ENCODE measurements around the gene SUPV3L1. TPM values are rescaled to one million over a fixed set of nuclear protein-coding genes. Genes with fewer than 3 reads are reported as not detected.

The SUPV3L1 gene
- total and polyA plus RNA-seq, 4 donors = 14.1 to 21.7 (median 17.5) TPM

DNA sequence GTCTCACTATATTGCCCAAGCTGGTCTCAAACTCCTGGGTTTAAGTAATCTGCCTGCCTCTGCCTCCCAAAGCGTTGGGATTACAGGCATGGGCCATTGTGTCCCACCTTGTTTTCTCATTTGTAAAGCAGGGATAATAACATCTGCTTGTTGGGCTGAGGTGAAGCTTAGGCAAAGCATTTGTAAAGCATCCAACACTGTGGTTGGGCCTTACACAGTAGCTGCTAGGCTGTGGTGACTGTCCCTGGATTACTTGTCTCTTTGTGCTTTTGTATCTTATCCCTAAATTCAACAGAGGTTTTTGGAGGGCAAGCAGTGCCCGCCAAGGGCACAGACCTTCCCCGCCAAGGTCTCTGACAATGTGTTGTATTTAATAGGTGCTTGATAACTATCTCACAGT lies 54.4 kb downstream of the SUPV3L1 start (continued):
- TF ChIP-seq ZBTB33 (IDR thresholded peaks at IDR 0.05) (no peak), FOXA2 (IDR thresholded peaks at IDR 0.05) (no peak), RAD21 (IDR thresholded peaks at IDR 0.05) (no peak), GABPA (IDR thresholded peaks at IDR 0.05 in 1 of 2, conservative IDR thresholded peaks at IDR 0.05 in 1 of 2) (no peak)
- TF ChIP-seq, protein P1, sequence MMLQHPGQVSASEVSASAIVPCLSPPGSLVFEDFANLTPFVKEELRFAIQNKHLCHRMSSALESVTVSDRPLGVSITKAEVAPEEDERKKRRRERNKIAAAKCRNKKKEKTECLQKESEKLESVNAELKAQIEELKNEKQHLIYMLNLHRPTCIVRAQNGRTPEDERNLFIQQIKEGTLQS (IDR thresholded peaks at IDR 0.05) = no peak

- Histone ChIP-seq H3K4me1 (ENCODE audit: control insufficient read depth in 4 of 4, insufficient read depth in 4 of 4, low read length in 3 of 4) (peaks cover 0 to 6% (median 0%) of the 10 kb centered on the region in 4 donors), H3K27me3 (ENCODE audit: control insufficient read depth in 4 of 4, insufficient read depth in 4 of 4, low read length in 3 of 4) (no peaks in the 10 kb centered on the region), H3K9me3 (ENCODE audit: control insufficient read depth in 4 of 4, low read length in 3 of 4) (no peaks in the 10 kb centered on the region), H3K9ac (ENCODE audit: low read depth in 1 of 2, low read length in 2 of 2) (no peak overlapping the region), H3K27ac (ENCODE audit: low read depth in 1 of 2, low read length in 2 of 2) (no peak overlapping the region), H3K36me3 (ENCODE audit: control insufficient read depth in 4 of 4, insufficient read depth in 3 of 4, low read depth in 1 of 4, low read length in 3 of 4) (no peaks in the 10 kb centered on the region), H3K4me3 (ENCODE audit: low read depth in 1 of 3, low read length in 3 of 3) (no peak overlapping the region)
- WGBS = 28% methylated on average over 17 of the region's 17 CpGs
- TF ChIP-seq, protein P2, sequence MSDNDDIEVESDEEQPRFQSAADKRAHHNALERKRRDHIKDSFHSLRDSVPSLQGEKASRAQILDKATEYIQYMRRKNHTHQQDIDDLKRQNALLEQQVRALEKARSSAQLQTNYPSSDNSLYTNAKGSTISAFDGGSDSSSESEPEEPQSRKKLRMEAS (IDR thresholded peaks at IDR 0.05) = no peak
- TF ChIP-seq NR2F2 (IDR thresholded peaks at IDR 0.05) = no peak
- TF ChIP-seq TAF1 (conservative IDR thresholded peaks at IDR 0.05) = no peak
- TF ChIP-seq RAD21 (IDR thresholded peaks at IDR 0.05) = peak; percentile 97
- no peak for TF ChIP-seq HNF4A (conservative IDR thresholded peaks at IDR 0.05)
- TF ChIP-seq, protein P3, sequence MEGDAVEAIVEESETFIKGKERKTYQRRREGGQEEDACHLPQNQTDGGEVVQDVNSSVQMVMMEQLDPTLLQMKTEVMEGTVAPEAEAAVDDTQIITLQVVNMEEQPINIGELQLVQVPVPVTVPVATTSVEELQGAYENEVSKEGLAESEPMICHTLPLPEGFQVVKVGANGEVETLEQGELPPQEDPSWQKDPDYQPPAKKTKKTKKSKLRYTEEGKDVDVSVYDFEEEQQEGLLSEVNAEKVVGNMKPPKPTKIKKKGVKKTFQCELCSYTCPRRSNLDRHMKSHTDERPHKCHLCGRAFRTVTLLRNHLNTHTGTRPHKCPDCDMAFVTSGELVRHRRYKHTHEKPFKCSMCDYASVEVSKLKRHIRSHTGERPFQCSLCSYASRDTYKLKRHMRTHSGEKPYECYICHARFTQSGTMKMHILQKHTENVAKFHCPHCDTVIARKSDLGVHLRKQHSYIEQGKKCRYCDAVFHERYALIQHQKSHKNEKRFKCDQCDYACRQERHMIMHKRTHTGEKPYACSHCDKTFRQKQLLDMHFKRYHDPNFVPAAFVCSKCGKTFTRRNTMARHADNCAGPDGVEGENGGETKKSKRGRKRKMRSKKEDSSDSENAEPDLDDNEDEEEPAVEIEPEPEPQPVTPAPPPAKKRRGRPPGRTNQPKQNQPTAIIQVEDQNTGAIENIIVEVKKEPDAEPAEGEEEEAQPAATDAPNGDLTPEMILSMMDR (IDR thresholded peaks at IDR 0.05; ENCODE audit: low read depth, low read length, missing input control) = peak; percentile 91
- DNase-seq (ENCODE audit: low spot score) = peak; percentile 92
These were observed 57.6 kb downstream of the SUPV3L1 start for GRCh38 chr10:69237528-69238159.

DNA sequence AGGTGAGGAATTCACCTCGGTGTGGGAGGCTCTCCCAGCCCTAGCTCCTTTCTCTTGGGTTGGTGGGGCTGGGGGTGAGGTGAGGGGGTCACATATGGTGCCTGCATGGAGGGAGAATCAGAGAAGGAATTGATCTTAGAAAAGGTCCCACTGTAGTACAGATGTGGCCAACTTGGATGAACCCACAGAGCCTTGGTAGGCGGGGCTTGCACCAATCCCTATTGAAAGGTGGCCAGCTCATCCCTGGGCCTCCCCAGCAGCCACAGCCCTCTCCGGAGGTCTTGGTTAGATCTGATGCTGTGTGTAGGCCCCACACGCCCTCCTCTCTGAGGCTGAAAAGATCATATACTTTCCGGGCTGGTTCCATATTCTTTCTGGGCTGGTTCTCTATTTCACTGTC lies 59.1 kb downstream of the SUPV3L1 start:
- H3K4me1 ChIP-seq (ENCODE audit: control insufficient read depth in 4 of 4, insufficient read depth in 4 of 4, low read length in 3 of 4) = peaks cover 0 to 6% (median 0%) of the 10 kb centered on the region in 4 donors
- TF ChIP-seq ZBTB33 (IDR thresholded peaks at IDR 0.05) = no peak
- no peak for TF ChIP-seq HNF4G (IDR thresholded peaks at IDR 0.05)
- TF ChIP-seq NR2F2 (IDR thresholded peaks at IDR 0.05) = no peak
- TF ChIP-seq FOXA2 (IDR thresholded peaks at IDR 0.05) = no peak
- no peak for TF ChIP-seq EGR1 (IDR thresholded peaks at IDR 0.05; ENCODE audit: low read depth in 2 of 2)
- TF ChIP-seq HNF4A (conservative IDR thresholded peaks at IDR 0.05) = no peak
- no peaks in the 10 kb centered on the region for H3K27me3 ChIP-seq (ENCODE audit: control insufficient read depth in 4 of 4, insufficient read depth in 4 of 4, low read length in 3 of 4)
- no peak overlapping the region for H3K27ac ChIP-seq (ENCODE audit: low read depth in 1 of 2, low read length in 2 of 2)
- DNase-seq (ENCODE audit: low spot score) = no peak
- 85% methylated on average over 5 of the region's 5 CpGs for WGBS
- no peaks in the 10 kb centered on the region for H3K36me3 ChIP-seq (ENCODE audit: control insufficient read depth in 4 of 4, insufficient read depth in 3 of 4, low read depth in 1 of 4, low read length in 3 of 4)
- H3K4me3 ChIP-seq (ENCODE audit: low read depth in 1 of 3, low read length in 3 of 3) = no peak overlapping the region
- no peak overlapping the region for H3K9ac ChIP-seq (ENCODE audit: low read depth in 1 of 2, low read length in 2 of 2)
- no peaks in the 10 kb centered on the region for H3K9me3 ChIP-seq (ENCODE audit: control insufficient read depth in 4 of 4, low read length in 3 of 4)
